GM18907 (cell line): ENCODE measurements around the gene C11orf21.

Source experiments
- ATAC-seq: cut with Tn5 transposase; IDR thresholded peaks from one replicate; pipeline ENCODE4 v1.9.1; 2021; ENCODE audit warnings: mild to moderate bottlenecking, moderate library complexity; ENCODE audit not compliant: unreplicated experiment

Gene C11orf21

GRCh38 chr11:2321311-2321683, 19.6 kb upstream of the C11orf21 start:
- ATAC-seq = no peak

DNA sequence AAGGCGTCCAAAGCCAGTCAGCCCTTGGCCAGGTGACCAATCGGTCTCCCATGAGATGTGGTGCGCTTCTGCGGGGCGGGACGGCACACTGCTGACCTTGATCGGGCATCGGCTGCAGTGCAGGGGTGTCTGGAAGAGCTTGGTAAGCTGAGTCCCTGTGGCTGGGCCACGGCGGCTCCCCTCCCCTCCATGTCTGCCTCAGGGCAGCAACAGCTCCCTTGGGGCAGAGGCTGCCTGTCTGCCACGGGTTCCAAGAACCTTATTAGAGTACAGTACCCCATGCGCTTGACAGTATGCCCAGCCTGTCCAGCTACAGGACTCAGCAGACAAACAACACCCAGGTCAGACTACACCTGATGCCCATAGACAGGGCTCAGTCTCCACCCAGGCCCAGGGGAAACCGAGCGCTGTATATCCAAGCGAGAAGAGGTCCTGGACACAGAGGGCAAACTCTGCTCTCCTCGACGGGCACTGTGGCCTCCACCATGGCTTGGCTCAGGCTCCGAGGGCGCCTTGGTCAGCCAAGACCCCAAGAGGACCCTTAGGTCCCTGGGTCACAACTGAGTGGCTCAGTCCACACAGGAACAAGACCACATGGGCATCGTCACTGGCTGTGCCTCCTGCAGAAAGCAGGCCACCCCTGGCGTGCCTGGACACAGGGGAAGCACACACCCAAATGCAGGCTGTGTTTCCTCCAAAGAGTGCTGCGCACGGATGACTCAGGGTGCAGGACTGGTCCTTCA, 19.0 kb upstream of the C11orf21 start:
- no peak for ATAC-seq

DNA sequence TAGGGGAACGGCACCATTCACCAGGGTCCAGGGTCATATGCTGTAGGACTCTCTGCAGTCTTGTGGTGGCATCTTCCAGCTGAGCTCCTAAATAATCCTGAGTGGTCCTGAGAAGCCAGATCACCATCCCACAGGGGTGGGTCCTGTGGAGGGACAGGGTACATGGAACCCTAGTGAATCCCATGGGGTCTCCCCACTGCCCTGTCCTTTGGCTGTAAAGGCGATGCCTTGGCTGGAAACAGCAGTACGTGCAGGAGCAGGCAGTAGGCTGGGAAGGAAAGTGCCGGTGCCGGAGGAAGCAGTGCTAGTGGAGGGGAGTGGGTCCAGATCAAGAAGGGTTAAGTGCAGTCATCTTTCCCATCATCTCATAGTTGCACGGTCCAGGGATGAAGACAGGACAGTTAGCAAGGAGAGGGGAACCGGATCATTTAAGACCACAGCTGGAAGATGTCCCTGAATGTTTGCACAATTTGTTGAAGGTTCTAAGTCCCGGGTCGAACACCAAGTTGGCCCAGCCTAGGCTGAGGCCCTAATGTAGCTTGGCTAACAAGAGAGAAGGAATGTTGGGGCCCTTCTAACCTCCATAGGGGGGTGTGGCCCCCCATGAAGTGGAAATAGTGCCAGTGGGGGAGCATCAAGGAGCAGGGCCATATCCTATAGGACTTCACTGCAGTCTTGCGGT, 18.2 kb upstream of the C11orf21 start:
- no peak for ATAC-seq

- ATAC-seq = no peak
These were observed 17.0 kb upstream of the C11orf21 start for GRCh38 chr11:2318707-2319106.

GRCh38 chr11:2318123-2318522, 16.4 kb upstream of the C11orf21 start:
- no peak for ATAC-seq

DNA sequence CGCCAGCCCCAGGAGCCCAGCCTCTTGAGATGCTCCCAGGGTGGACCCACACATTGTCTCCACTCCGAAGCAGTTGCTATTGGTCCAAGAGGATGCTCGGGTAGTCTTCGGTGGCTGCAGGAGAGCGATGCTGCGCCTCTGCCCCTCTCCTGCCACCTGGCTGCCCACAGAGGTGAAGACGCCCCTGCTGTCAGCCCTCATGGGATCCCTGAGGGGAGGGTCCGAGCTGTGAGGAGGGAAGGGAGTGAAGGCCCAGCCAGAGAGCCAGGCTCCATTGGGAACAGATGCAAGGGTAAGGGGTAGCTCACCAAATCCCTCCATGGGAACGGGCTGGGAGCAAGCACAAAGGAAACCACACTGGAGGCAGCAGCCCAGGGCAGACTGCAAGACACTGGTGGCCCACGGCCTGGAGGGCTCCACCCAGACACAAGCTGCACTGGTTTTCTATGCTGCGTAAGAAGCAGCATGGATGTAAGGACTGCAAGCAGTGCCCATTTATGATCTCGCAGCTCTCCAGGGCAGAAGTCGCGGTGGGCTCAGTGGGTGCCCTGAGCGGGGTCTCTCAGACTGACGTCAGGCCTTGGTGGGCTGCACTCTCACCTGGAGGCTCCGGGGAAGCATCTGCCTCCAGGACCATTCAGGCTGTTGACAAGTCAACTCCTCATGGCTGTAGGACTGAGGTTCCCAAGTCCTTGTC, 15.8 kb upstream of the C11orf21 start:
- ATAC-seq = no peak

DNA sequence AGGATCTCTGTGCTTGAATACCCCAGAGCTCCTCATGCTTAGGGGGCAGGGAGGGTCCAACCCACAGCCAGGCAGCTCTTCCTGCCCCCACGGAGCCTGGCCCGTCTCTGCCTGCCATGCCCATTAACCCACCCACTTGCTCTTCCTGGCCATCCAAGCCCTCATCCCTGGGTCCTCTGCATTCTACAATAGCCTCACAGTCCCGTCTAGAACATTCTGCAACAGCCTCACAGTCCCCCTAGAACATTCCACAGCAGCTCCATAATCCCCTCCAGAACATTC, 15.2 kb upstream of the C11orf21 start:
- no peak for ATAC-seq

DNA sequence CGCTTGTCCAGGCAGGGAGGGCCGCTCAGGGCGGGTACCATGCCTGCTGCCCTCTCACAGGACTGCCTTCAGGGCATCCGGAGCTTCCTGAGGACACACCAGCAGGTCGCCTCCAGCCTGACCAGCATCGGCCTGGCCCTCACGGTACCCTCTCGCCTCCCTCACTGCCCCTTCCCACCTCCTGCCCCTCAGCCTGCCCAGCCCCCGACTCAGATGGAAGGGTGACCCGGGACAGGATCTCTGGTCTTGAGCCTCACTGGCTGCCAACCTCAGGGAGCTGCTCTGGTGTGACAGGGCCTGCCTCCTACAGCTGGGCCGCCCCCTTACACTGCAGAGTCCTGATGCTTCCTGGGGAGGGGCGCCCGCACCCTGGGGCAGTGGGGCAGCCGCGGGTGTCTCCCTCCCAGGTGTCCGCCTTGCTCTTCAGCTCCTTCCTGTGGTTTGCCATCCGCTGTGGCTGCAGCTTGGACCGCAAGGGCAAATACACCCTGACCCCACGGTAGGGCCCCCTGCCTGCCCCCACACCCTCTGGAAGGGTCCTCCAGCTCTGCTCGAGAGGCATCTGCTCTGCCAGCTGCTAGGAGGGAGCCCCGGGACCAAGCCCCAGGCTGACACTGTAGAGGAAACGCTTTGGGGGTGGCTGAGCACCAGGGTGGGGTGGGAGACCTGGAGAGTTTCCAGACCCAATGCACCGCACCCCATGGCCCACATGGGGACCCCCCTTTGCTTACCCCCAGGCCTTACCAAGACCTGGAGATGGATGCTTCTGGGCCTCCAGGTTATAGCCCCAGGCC, 14.6 kb upstream of the C11orf21 start:
- no peak for ATAC-seq

- ATAC-seq = no peak
These were observed 13.9 kb upstream of the C11orf21 start for GRCh38 chr11:2315395-2316168.

- no peak for ATAC-seq
These were observed 13.0 kb upstream of the C11orf21 start for GRCh38 chr11:2314525-2315394.

DNA sequence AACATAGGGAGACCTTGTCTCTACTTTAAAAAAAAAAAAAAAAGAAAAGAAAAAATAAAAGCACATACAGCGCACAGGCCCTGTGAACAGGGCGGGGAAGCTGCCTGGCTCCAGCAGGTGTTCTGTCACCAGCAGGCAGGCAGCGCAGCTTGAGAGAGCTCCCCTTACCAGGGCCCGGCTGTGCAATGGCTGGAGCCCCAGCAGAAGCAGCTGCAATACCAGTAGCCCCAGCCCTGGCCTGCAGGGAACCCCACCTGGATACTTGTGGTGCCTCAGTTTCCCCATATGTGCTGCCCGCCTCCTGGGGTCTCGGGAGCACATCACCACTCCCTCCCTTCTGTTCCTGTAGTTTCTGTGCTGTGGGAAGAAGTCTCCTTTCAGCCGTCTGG, 12.4 kb upstream of the C11orf21 start:
- no peak for ATAC-seq

- no peak for ATAC-seq
These were observed 11.6 kb upstream of the C11orf21 start for GRCh38 chr11:2313051-2313951.

DNA sequence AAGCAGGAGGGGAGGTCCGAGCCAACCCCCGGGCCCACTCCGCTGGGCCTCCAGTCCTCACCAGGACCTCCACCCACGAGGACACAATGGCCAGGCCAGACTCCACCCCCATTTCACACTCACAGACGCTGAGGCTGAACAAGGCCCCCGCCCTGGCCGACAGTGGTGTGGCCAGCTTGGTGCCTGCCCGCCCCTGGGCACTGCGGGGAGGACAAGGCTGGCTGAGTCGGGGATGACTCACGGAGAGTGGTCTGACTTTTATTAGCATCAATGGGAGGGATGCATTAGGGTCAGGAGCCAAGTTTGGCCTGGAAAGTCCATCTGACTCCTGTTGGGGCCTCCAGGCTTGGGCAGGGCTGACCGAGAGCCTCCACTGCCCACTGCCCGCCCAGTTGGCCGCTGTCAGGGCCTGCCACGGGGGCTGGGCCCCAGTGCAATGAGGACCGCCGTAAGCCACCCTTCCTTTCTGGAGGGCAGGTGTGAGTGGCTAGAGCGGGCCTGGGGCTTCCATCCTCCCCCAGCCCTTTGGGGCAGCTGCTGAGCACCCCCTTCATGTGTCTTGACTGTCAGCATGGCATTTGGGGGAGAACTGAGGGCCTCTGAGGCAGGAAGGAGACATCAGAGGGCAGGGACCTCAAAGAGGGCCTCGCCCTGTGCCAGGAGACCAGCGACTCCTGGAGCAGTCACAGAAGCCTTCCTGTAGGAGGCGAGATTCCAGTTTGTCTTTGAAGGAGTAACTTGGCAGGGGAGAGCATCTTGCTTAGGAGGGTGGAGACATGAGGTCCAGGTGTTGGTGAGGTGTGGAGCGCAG, 10.7 kb upstream of the C11orf21 start:
- no peak for ATAC-seq

GRCh38 chr11:2311353-2312133, 9.8 kb upstream of the C11orf21 start:
- ATAC-seq = no peak

- ATAC-seq = no peak
These were observed 9.2 kb upstream of the C11orf21 start for GRCh38 chr11:2310786-2311352.

DNA sequence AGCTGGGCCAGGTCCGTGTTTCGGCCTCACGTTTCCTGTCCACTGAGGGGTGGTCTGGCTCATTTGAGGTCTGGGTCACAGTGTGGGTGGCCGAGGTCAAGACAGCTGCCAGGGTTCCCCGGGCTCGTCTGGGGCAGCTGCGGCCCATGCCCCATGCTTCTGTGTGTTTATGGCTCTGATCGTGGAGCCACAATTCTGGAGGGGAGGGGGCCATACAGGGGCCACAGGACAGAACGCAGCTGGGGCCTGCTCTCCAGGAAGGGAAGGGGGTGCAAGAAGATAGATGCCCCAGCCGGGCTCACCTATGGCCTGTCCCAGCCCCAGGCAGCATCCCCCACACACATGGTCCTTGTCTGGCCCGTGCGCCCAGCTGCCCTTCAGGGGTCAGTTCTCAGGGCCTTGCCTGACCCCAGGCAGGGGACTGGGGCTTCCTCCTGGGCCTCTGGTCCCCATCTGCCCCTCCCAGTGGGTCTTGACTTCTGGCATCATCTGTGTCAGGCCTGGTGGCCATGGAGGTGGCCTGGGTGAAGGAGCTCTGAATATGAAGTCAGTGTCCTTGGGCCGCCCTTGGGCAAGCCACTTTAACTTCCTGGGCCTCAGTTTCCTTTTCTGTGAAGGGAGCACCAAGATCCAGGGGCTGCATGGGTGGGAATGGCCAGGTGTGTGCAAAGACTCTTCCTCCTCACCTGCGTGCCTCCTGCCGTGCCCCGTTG, 8.5 kb upstream of the C11orf21 start:
- no peak for ATAC-seq
